SH-SY5Y (cell line): Measurements from ENCODE around the gene MRPS9.

ENCODE experiments used
- GATA2 ChIP-seq: IDR thresholded peaks from 2 replicates; pipeline ENCODE4 v1.6.1; 2011; ENCODE audit warnings: mild to moderate bottlenecking, low read depth, low read length
- GATA3 ChIP-seq: IDR thresholded peaks from 2 replicates; pipeline ENCODE4 v1.6.1; 2011; ENCODE audit warnings: low read depth, mild to moderate bottlenecking, low read length, moderate library complexity

DNA sequence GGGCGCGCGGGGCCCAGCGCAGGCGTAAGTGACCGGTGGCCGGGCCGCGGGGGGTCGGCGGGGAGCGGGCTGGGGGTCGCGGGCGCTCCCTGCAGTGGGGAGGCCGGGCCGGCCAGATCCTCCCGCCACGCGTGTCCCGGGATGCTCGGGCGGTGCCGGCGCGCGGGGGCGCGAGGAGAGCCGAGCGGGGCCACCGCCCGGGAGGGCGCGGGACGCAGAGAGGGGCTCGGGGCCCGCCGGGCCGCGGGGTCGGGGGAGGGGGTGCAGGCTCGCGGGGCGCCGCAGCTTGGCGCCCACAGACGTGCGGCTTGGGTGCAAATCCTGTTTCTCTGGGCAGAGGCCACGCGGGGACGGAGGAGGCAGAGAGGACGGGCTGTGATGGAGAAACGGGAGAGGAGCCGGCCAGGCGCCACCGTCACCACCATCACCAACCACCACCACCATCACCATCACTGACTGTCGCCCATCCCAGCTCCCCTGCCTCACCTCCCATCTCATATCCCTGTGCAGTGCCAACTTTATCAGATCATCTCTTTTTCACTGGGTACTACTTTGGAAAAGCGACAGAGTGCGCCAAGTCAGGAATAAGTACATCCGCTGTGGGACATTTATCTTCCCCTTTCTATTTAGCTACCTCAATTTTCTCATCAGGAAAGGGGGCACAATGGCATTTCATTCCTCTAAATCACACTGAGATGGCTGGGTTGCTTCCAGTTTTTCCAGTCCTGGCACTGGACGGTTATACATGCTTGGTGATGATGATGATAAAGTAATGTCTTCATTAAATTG, 106.5 kb downstream of the MRPS9 start:
- TF ChIP-seq GATA2: no peak
- no peak for TF ChIP-seq GATA3
